Panc1 (cell line): ENCODE data around the gene CBX4.

Experiments
- CTCF ChIP-seq: fragments of 450-650 bp; IDR thresholded peaks from 2 replicates; pipeline ENCODE4 v1.5.1; 2017; ENCODE audit warnings: mild to moderate bottlenecking
- TCF7L2 ChIP-seq: IDR thresholded peaks from 2 replicates; pipeline ENCODE4 v1.6.1; 2011; ENCODE audit warnings: mild to moderate bottlenecking, low read depth, low read length, inconsistent platforms

DNA sequence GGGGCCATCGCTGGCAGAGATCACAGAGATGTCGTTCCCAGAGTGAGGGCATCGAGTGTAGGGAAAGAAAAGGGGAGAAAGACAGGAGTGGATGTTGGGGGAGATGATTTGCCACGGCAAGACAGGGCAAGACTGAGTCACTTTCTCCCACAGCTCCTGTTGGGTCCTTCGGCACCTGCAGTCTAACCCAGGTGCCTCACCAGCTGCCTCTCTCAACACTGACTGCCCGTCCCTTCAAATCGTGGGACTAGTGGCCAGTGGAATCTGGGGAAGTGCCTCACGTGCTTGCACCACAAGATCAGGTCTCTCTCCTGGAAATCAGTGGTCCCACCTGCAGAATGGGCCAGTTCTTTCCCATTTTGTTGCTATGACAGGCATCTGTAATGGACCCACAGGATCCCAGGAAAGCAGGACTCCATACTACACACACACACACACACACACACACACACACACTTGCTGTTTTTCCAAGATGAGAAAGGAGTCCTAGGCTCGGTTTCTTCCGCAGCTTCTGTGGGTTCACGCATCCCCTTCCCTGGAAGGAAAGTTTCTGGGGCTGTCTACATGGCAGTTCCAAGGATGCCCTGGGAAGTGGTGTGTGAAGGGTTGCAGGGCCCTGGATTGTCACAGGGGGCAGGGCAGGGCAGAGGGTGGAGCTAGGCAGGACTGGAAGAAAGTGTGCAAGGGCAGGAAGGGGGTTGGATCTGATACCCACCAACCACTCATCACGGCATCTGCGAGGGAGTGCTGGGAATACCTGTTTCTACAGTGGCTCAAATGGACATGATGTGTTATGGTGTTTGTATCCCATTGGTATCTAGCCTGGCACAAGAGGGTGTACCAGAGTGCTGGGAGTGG, 32.1 kb downstream of the CBX4 start:
- TF ChIP-seq CTCF = no peak
- TF ChIP-seq TCF7L2 = no peak
